ENCODE measurements around the gene ING5.

DNA sequence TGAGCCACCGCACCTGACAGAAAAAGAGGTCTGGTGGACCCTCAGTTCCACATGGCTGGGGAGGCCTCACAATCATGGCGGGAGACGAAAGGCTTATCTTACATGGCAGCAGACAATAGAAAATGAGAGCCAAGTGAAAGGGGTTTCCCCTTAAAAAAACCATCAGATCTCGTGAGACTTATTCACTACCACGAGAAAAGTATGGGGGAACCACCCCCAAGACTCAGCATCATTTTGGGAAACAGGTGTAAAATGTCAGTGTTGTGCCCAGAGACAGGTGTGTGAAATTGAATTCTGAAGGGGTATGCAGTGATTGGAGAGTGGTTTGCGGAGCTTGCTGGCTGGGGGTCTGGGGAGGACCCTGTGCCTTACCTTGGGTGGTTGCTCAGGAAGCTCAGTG lies 28.0 kb downstream of the ING5 start:
- TF ChIP-seq, protein P1, sequence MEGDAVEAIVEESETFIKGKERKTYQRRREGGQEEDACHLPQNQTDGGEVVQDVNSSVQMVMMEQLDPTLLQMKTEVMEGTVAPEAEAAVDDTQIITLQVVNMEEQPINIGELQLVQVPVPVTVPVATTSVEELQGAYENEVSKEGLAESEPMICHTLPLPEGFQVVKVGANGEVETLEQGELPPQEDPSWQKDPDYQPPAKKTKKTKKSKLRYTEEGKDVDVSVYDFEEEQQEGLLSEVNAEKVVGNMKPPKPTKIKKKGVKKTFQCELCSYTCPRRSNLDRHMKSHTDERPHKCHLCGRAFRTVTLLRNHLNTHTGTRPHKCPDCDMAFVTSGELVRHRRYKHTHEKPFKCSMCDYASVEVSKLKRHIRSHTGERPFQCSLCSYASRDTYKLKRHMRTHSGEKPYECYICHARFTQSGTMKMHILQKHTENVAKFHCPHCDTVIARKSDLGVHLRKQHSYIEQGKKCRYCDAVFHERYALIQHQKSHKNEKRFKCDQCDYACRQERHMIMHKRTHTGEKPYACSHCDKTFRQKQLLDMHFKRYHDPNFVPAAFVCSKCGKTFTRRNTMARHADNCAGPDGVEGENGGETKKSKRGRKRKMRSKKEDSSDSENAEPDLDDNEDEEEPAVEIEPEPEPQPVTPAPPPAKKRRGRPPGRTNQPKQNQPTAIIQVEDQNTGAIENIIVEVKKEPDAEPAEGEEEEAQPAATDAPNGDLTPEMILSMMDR (IDR thresholded peaks at IDR 0.05), result no peak
- TF ChIP-seq POLR2A (IDR thresholded peaks at IDR 0.05), result no peak
